ENCODE results near the gene FER.

Gene FER

DNA sequence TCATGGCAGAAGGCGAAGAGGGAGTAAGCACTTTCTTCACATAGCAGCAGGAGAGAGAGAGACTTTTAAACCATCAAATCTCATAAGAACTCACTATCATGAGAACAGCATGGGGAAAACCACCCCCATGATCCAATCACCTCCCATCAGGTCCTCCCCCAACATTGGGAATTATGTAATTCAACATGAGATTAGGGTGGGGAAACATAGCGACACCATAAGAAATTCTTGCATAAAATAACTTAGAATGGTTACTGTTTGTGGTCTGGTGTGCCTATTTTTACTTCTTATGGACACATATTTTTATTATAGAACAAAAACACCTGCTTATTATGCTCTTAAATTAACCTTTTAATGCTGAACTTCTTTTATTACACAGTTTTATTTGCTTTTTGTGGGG is 364.0 kb downstream of the FER start:
- Histone ChIP-seq H3K4me2 (ENCODE audit: low read length) (no peak overlapping the region), H3K27ac (ENCODE audit: low read depth, low read length) (no peak overlapping the region), H2AK5ac (ENCODE audit: low read length) (no peak overlapping the region), H3K18ac (ENCODE audit: low read length) (no peak overlapping the region), H3K27me3 (ENCODE audit: insufficient read depth, low read length, poor library complexity) (no peaks in the 10 kb centered on the region), H3K79me1 (ENCODE audit: low read length) (no peaks in the 10 kb centered on the region), H3K4ac (ENCODE audit: low read depth, low read length) (no peak overlapping the region), H2BK120ac (ENCODE audit: low read depth, low read length) (no peak overlapping the region), H3K36me3 (ENCODE audit: control insufficient read depth, insufficient read depth, low read length) (no peaks in the 10 kb centered on the region), H3K4me1 (ENCODE audit: control insufficient read depth, low read depth, low read length) (no peaks in the 10 kb centered on the region), H3K4me3 (ENCODE audit: low read length) (no peak overlapping the region), H3K79me2 (ENCODE audit: control insufficient read depth, insufficient read depth, low read length) (no peaks in the 10 kb centered on the region), H3K56ac (ENCODE audit: low read length) (no peak overlapping the region), H3K9ac (ENCODE audit: low read length) (no peak overlapping the region), H4K5ac (ENCODE audit: low read length) (no peak overlapping the region), H2BK15ac (replicated peaks; ENCODE audit: low read depth) (no peak overlapping the region), H4K8ac (ENCODE audit: low read depth, low read length) (no peak overlapping the region), H3K23ac (ENCODE audit: low read length) (no peak overlapping the region), H2BK5ac (ENCODE audit: low read length) (no peak overlapping the region)
- no CpG with 5 or more reads among the region's 2 CpGs for whole genome bisulfite sequencing (ENCODE audit: extremely low coverage, insufficient coverage, low lambda C conversion rate)
- no peak for DNase-seq

DNA sequence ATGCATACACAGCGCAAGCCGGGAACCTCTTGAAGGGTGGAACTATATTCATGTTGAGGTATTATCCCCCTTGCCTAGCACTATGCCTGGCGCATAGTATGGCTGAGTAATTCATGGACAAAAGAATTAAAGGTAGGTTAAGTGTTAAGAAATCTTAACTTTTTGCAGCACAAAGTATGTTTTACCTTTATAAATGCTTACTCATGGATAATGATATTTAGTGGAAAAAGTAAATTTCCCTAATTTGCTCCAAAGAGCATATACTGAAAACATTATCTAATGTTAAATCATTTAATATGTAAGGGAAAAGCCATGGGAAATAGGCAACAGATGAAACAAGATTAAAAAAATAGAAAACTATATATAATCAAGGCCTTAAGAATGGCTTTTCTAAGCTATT is 365.9 kb downstream of the FER start:
- Histone ChIP-seq H3K18ac (ENCODE audit: low read length) (no peak overlapping the region), H3K4ac (ENCODE audit: low read depth, low read length) (no peak overlapping the region), H3K4me3 (ENCODE audit: low read length) (no peak overlapping the region), H4K8ac (ENCODE audit: low read depth, low read length) (no peak overlapping the region), H3K79me1 (ENCODE audit: low read length) (no peaks in the 10 kb centered on the region), H4K5ac (ENCODE audit: low read length) (no peak overlapping the region), H2BK5ac (ENCODE audit: low read length) (no peak overlapping the region), H2BK15ac (replicated peaks; ENCODE audit: low read depth) (no peak overlapping the region), H2BK120ac (ENCODE audit: low read depth, low read length) (no peak overlapping the region), H3K27me3 (ENCODE audit: insufficient read depth, low read length, poor library complexity) (no peaks in the 10 kb centered on the region), H3K56ac (ENCODE audit: low read length) (no peak overlapping the region), H2AK5ac (ENCODE audit: low read length) (no peak overlapping the region), H3K9ac (ENCODE audit: low read length) (no peak overlapping the region), H3K36me3 (ENCODE audit: control insufficient read depth, insufficient read depth, low read length) (no peaks in the 10 kb centered on the region), H3K23ac (ENCODE audit: low read length) (no peak overlapping the region), H3K79me2 (ENCODE audit: control insufficient read depth, insufficient read depth, low read length) (no peaks in the 10 kb centered on the region), H3K4me1 (ENCODE audit: control insufficient read depth, low read depth, low read length) (no peaks in the 10 kb centered on the region), H3K27ac (ENCODE audit: low read depth, low read length) (no peak overlapping the region), H3K4me2 (ENCODE audit: low read length) (no peak overlapping the region)
- no peak for DNase-seq
- WGBS (ENCODE audit: extremely low coverage, insufficient coverage, low lambda C conversion rate), result no CpG with 5 or more reads among the region's 3 CpGs

- Histone ChIP-seq H3K4me1 (ENCODE audit: control insufficient read depth, low read depth, low read length) (no peaks in the 10 kb centered on the region), H3K27me3 (ENCODE audit: insufficient read depth, low read length, poor library complexity) (no peaks in the 10 kb centered on the region), H2BK15ac (replicated peaks; ENCODE audit: low read depth) (no peak overlapping the region), H2BK5ac (ENCODE audit: low read length) (no peak overlapping the region), H3K4ac (ENCODE audit: low read depth, low read length) (no peak overlapping the region), H4K5ac (ENCODE audit: low read length) (no peak overlapping the region), H3K56ac (ENCODE audit: low read length) (no peak overlapping the region), H3K9ac (ENCODE audit: low read length) (no peak overlapping the region), H3K79me2 (ENCODE audit: control insufficient read depth, insufficient read depth, low read length) (no peaks in the 10 kb centered on the region), H2BK120ac (ENCODE audit: low read depth, low read length) (no peak overlapping the region), H3K23ac (ENCODE audit: low read length) (no peak overlapping the region), H3K36me3 (ENCODE audit: control insufficient read depth, insufficient read depth, low read length) (no peaks in the 10 kb centered on the region), H3K4me2 (ENCODE audit: low read length) (no peak overlapping the region), H3K79me1 (ENCODE audit: low read length) (no peaks in the 10 kb centered on the region), H3K27ac (ENCODE audit: low read depth, low read length) (no peak overlapping the region), H3K18ac (ENCODE audit: low read length) (no peak overlapping the region), H2AK5ac (ENCODE audit: low read length) (no peak overlapping the region), H4K8ac (ENCODE audit: low read depth, low read length) (no peak overlapping the region), H3K4me3 (ENCODE audit: low read length) (no peak overlapping the region)
- no peak for DNase-seq
- WGBS (ENCODE audit: extremely low coverage, insufficient coverage, low lambda C conversion rate), result no CpG with 5 or more reads among the region's 3 CpGs
Measured at GRCh38 chr5:109121225-109121624, 373.5 kb downstream of the FER start.

GRCh38 chr5:109125755-109126429 is 378.2 kb downstream of the FER start:
- no peak overlapping the region for H2BK120ac ChIP-seq (ENCODE audit: low read depth, low read length)
- no peaks in the 10 kb centered on the region for H3K36me3 ChIP-seq (ENCODE audit: control insufficient read depth, insufficient read depth, low read length)
- no peak overlapping the region for H3K9ac ChIP-seq (ENCODE audit: low read length)
- no peak overlapping the region for H3K18ac ChIP-seq (ENCODE audit: low read length)
- H3K27me3 ChIP-seq (ENCODE audit: insufficient read depth, low read length, poor library complexity), result no peaks in the 10 kb centered on the region
- no peak overlapping the region for H3K27ac ChIP-seq (ENCODE audit: low read depth, low read length)
- no peak overlapping the region for H3K56ac ChIP-seq (ENCODE audit: low read length)
- no peak overlapping the region for H4K5ac ChIP-seq (ENCODE audit: low read length)
- no peak overlapping the region for H3K4ac ChIP-seq (ENCODE audit: low read depth, low read length)
- H3K23ac ChIP-seq (ENCODE audit: low read length), result no peak overlapping the region
- H3K4me1 ChIP-seq (ENCODE audit: control insufficient read depth, low read depth, low read length), result no peaks in the 10 kb centered on the region
- no peaks in the 10 kb centered on the region for H3K79me2 ChIP-seq (ENCODE audit: control insufficient read depth, insufficient read depth, low read length)
- H2BK15ac ChIP-seq (replicated peaks; ENCODE audit: low read depth), result no peak overlapping the region
- no peaks in the 10 kb centered on the region for H3K79me1 ChIP-seq (ENCODE audit: low read length)
- no peak overlapping the region for H4K8ac ChIP-seq (ENCODE audit: low read depth, low read length)
- DNase-seq, result no peak
- H3K4me3 ChIP-seq (ENCODE audit: low read length), result no peak overlapping the region
- H2BK5ac ChIP-seq (ENCODE audit: low read length), result no peak overlapping the region
- no CpG with 5 or more reads among the region's 6 CpGs for WGBS (ENCODE audit: extremely low coverage, insufficient coverage, low lambda C conversion rate)
- no peak overlapping the region for H2AK5ac ChIP-seq (ENCODE audit: low read length)
- H3K4me2 ChIP-seq (ENCODE audit: low read length), result no peak overlapping the region

- no peaks in the 10 kb centered on the region for H3K79me1 ChIP-seq (ENCODE audit: low read length)
- no peak overlapping the region for H3K27ac ChIP-seq (ENCODE audit: low read depth, low read length)
- H3K27me3 ChIP-seq (ENCODE audit: insufficient read depth, low read length, poor library complexity), result no peaks in the 10 kb centered on the region
- H3K4me2 ChIP-seq (ENCODE audit: low read length), result no peak overlapping the region
- H2BK5ac ChIP-seq (ENCODE audit: low read length), result no peak overlapping the region
- H3K18ac ChIP-seq (ENCODE audit: low read length), result no peak overlapping the region
- WGBS (ENCODE audit: extremely low coverage, insufficient coverage, low lambda C conversion rate), result no CpG with 5 or more reads among the region's 1 CpG
- H2BK120ac ChIP-seq (ENCODE audit: low read depth, low read length), result no peak overlapping the region
- H2AK5ac ChIP-seq (ENCODE audit: low read length), result no peak overlapping the region
- DNase-seq, result no peak
- no peak overlapping the region for H4K8ac ChIP-seq (ENCODE audit: low read depth, low read length)
- no peak overlapping the region for H3K9ac ChIP-seq (ENCODE audit: low read length)
- no peaks in the 10 kb centered on the region for H3K36me3 ChIP-seq (ENCODE audit: control insufficient read depth, insufficient read depth, low read length)
- no peak overlapping the region for H3K56ac ChIP-seq (ENCODE audit: low read length)
- no peak overlapping the region for H4K5ac ChIP-seq (ENCODE audit: low read length)
- H2BK15ac ChIP-seq (replicated peaks; ENCODE audit: low read depth), result no peak overlapping the region
- H3K4me3 ChIP-seq (ENCODE audit: low read length), result no peak overlapping the region
- H3K4ac ChIP-seq (ENCODE audit: low read depth, low read length), result no peak overlapping the region
- no peaks in the 10 kb centered on the region for H3K79me2 ChIP-seq (ENCODE audit: control insufficient read depth, insufficient read depth, low read length)
- H3K23ac ChIP-seq (ENCODE audit: low read length), result no peak overlapping the region
- H3K4me1 ChIP-seq (ENCODE audit: control insufficient read depth, low read depth, low read length), result no peaks in the 10 kb centered on the region
Measured at GRCh38 chr5:109126481-109126880, 378.8 kb downstream of the FER start.

DNA sequence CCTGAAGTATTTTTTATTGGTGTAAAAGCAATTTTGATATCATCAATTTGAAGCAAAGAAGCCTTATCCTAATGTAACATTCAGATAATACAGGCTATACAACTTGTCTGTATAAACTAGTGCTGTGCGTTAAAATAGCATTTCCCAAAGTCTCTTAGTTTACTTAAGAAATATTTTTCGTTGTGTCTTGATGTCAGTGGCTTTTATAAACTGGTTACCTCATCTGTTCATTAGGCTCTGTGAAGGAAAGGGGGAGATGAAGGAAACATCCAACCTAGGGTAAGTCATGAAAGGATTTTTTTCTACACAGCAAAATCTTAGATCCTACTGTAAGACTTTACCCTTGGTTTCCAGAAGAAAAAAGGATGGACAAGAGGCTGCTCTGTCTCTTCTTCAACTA is 389.2 kb downstream of the FER start:
- H3K79me2 ChIP-seq (ENCODE audit: control insufficient read depth, insufficient read depth, low read length), result no peaks in the 10 kb centered on the region
- no peak overlapping the region for H2AK5ac ChIP-seq (ENCODE audit: low read length)
- no peak overlapping the region for H3K27ac ChIP-seq (ENCODE audit: low read depth, low read length)
- no peaks in the 10 kb centered on the region for H3K36me3 ChIP-seq (ENCODE audit: control insufficient read depth, insufficient read depth, low read length)
- H2BK5ac ChIP-seq (ENCODE audit: low read length), result no peak overlapping the region
- H3K56ac ChIP-seq (ENCODE audit: low read length), result no peak overlapping the region
- no peaks in the 10 kb centered on the region for H3K27me3 ChIP-seq (ENCODE audit: insufficient read depth, low read length, poor library complexity)
- H3K4me3 ChIP-seq (ENCODE audit: low read length), result no peak overlapping the region
- H4K5ac ChIP-seq (ENCODE audit: low read length), result no peak overlapping the region
- H2BK120ac ChIP-seq (ENCODE audit: low read depth, low read length), result no peak overlapping the region
- no peak for DNase-seq
- H3K4me1 ChIP-seq (ENCODE audit: control insufficient read depth, low read depth, low read length), result no peaks in the 10 kb centered on the region
- H3K9ac ChIP-seq (ENCODE audit: low read length), result no peak overlapping the region
- no peak overlapping the region for H3K18ac ChIP-seq (ENCODE audit: low read length)
- no peak overlapping the region for H3K4ac ChIP-seq (ENCODE audit: low read depth, low read length)
- H3K79me1 ChIP-seq (ENCODE audit: low read length), result no peaks in the 10 kb centered on the region
- WGBS (ENCODE audit: extremely low coverage, insufficient coverage, low lambda C conversion rate), result no CpG with 5 or more reads among the region's 2 CpGs
- H4K8ac ChIP-seq (ENCODE audit: low read depth, low read length), result no peak overlapping the region
- no peak overlapping the region for H3K4me2 ChIP-seq (ENCODE audit: low read length)
- no peak overlapping the region for H3K23ac ChIP-seq (ENCODE audit: low read length)
- H2BK15ac ChIP-seq (replicated peaks; ENCODE audit: low read depth), result no peak overlapping the region

Measured in mesendoderm (in vitro differentiated cells).